B cell (primary cell): Measurements from ENCODE around the gene CHMP6. TPM values are rescaled to one million over a fixed set of nuclear protein-coding genes. Genes with fewer than 3 reads are reported as not detected.

Source experiments
- ATAC-seq: fragments of 200-7000 bp; cut with Tn5 transposase; one replicate; pipeline ENCODE4 v1.10.0; 2021; ENCODE audit warnings: low read depth, mild to moderate bottlenecking, moderate number of reproducible peaks, moderate library complexity
- CTCF ChIA-PET: fragments of 350-600 bp; sonication (Branson Sonifier 250); formaldehyde crosslinking; loops from one replicate; lab custom pipeline; 2021; ENCODE audit warnings: antibody characterized with exemption, inconsistent platforms; lab: Charles Lee
- POLR2A ChIA-PET: fragments of 350-600 bp; sonication (Branson Sonifier 250); formaldehyde crosslinking; loops from one replicate; lab custom pipeline; 2021; ENCODE audit warnings: antibody characterized with exemption; lab: Charles Lee
- DNase-seq: peaks from one replicate; pipeline ENCODE4 v3.0.0; 2013
- H2AFZ ChIP-seq: 2 replicates; pipeline ENCODE4 v1.6.1; 2012; ENCODE audit warnings: mild to moderate bottlenecking, low read depth, low read length; ENCODE audit not compliant: insufficient read depth, poor library complexity, severe bottlenecking
- H3K27ac ChIP-seq, 2 donors: 1 replicate in 1 of 2; 2 replicates in 1 of 2; pipeline ENCODE4 v1.5.1; 2012 to 2013; ENCODE audit warnings: low read length in 2 of 2, mild to moderate bottlenecking in 2 of 2, moderate library complexity in 1 of 2
- H3K27me3 ChIP-seq, 4 experiments: fragments of 200-600 bp in 1 of 4; sonication (generic) in 1 of 4; replicated peaks in 1 of 4; 1 replicate in 2 of 4; 2 replicates in 2 of 4; pipeline versions ENCODE4 v1.6.1 to v1.7.0; 2013 to 2016; ENCODE audit warnings: low read length in 3 of 4, mild to moderate bottlenecking in 2 of 4, mixed read lengths in 1 of 4, moderate library complexity in 1 of 4; ENCODE audit not compliant: insufficient read depth in 4 of 4, control insufficient read depth in 3 of 4; ENCODE audit errors: control extremely low read depth in 1 of 4
- H3K36me3 ChIP-seq, 2 experiments: replicated peaks in 1 of 2; 1 replicate in 1 of 2; 2 replicates in 1 of 2; pipeline versions ENCODE4 v1.6.1 to v1.7.1; 2013; ENCODE audit warnings: low read length in 1 of 2; ENCODE audit not compliant: insufficient read depth in 2 of 2, control insufficient read depth in 1 of 2; ENCODE audit errors: control extremely low read depth in 1 of 2, extremely low read depth in 1 of 2
- H3K4me1 ChIP-seq, 2 donors: fragments of 200-600 bp in 1 of 2; sonication (generic) in 1 of 2; 1 replicate in 1 of 2; 2 replicates in 1 of 2; pipeline versions ENCODE4 v1.5.1 to v1.6.1; 2013 to 2017; ENCODE audit warnings: low read length in 2 of 2; ENCODE audit not compliant: control insufficient read depth in 2 of 2, insufficient read depth in 2 of 2
- H3K4me2 ChIP-seq: replicated peaks from 2 replicates; pipeline ENCODE3; 2012; ENCODE audit warnings: mild to moderate bottlenecking, low read depth, low read length; ENCODE audit not compliant: poor library complexity, severe bottlenecking
- H3K4me3 ChIP-seq, 5 experiments: fragments of 200-600 bp in 1 of 5; sonication (generic) in 1 of 5; 1 replicate in 3 of 5; 2 replicates in 2 of 5; pipeline versions ENCODE4 v1.5.1 to v1.7.0; 2011 to 2016; ENCODE audit warnings: low read length in 4 of 5, mild to moderate bottlenecking in 4 of 5, low read depth in 2 of 5, control low read depth in 1 of 5, moderate library complexity in 1 of 5; ENCODE audit not compliant: insufficient read depth in 1 of 5; ENCODE audit errors: control extremely low read depth in 1 of 5, extremely low read depth in 1 of 5
- H3K79me2 ChIP-seq: fragments of 200-600 bp; sonication (generic); one replicate; pipeline ENCODE4 v1.6.0; 2016; ENCODE audit warnings: low read length; ENCODE audit not compliant: control insufficient read depth, insufficient read depth
- H3K9ac ChIP-seq: fragments of 200-600 bp; sonication (generic); 2 replicates; pipeline ENCODE4 v1.6.1; 2017; ENCODE audit warnings: mild to moderate bottlenecking, low read length, moderate library complexity
- H3K9me3 ChIP-seq, 3 donors: one replicate each; pipeline versions ENCODE4 v1.6.1 to v1.7.1; 2013; ENCODE audit warnings: low read length in 2 of 3; ENCODE audit not compliant: control insufficient read depth in 2 of 3, insufficient read depth in 1 of 3; ENCODE audit errors: control extremely low read depth in 1 of 3
- H4K20me1 ChIP-seq: 2 replicates; pipeline ENCODE4 v1.6.0; 2012; ENCODE audit warnings: mild to moderate bottlenecking, low read length; ENCODE audit not compliant: insufficient read depth, control insufficient read depth, poor library complexity, severe bottlenecking
- H3K27ac Mint-ChIP-seq: one replicate; pipeline ENCODE4 v1.8.0; 2021; ENCODE audit warnings: mixed read lengths
- H3K27me3 Mint-ChIP-seq: one replicate; pipeline ENCODE4 v1.8.0; 2021; ENCODE audit warnings: mixed read lengths
- H3K4me1 Mint-ChIP-seq: one replicate; pipeline ENCODE4 v1.8.0; 2021; ENCODE audit warnings: mixed read lengths
- H3K4me3 Mint-ChIP-seq: one replicate; pipeline ENCODE4 v1.8.0; 2021; ENCODE audit warnings: mixed read lengths
- H3K9me3 Mint-ChIP-seq: one replicate; pipeline ENCODE4 v1.8.0; 2022; ENCODE audit warnings: mixed read lengths; ENCODE audit not compliant: insufficient read depth
- CTCF ChIP-seq: fragments of 200-600 bp; IDR thresholded peaks from one replicate; pipeline ENCODE4 v1.8.0; 2022; ENCODE audit warnings: antibody characterized with exemption, mild to moderate bottlenecking
- EZH2 ChIP-seq: IDR thresholded peaks from 2 replicates; pipeline ENCODE4 v1.6.1; 2012; ENCODE audit warnings: borderline replicate concordance, low read depth, mild to moderate bottlenecking, moderate library complexity, low read length; ENCODE audit not compliant: insufficient read depth, poor library complexity, severe bottlenecking
- WGBS: methylation state at CpG from one replicate; pipeline ENCODE4 v1.1.5; 2013; ENCODE audit warnings: missing lambda C conversion rate; ENCODE audit not compliant: insufficient coverage; 5-methylcytosine and 5-hydroxymethylcytosine counted together
- intact Hi-C: fragments of 100-400 bp; cut with micrococcal nuclease; formaldehyde crosslinking; loops from one replicate; pipeline ENCODE4 v1.10.0; 2022
- polyA plus RNA-seq: library from polyadenylated mRNA; depleted of rRNA; stranded (reverse); fragments of >200 nt; gene quantifications from 2 replicates; pipeline ENCODE4 v1.2.3, GENCODE V29; 2012
- total RNA-seq, 2 donors: library from RNA; stranded (reverse); fragments of 120-200 nt in 1 of 2; gene quantifications; 1 replicate in 1 of 2; 2 replicates in 1 of 2; pipeline versions ENCODE4 v1.2.3 to v1.2.4, GENCODE V29; 2013 to 2022

The CHMP6 gene
- total and polyA plus RNA-seq, 2 donors (not counting 1 experiment from before 2014, with no cell fraction given), result 21.2 to 46.2 TPM

GRCh38 chr17:80964859-80965580 lies 26.6 kb upstream of the CHMP6 start:
- CTCF ChIA-PET, result interaction anchor here (0.9 kb wide), 1 partner anchor 21 kb away, joined by 3 read pairs; no protein-coding TSS in a partner anchor
- Histone ChIP-seq H4K20me1 (no peaks in the 10 kb centered on the region), H3K4me1 (peaks cover 15 to 19% of the 10 kb centered on the region in 2 donors), H2AFZ (no peak overlapping the region), H3K4me2 (no peak overlapping the region), H3K9me3 (no peaks in the 10 kb centered on the region), H3K79me2 (no peaks in the 10 kb centered on the region), H3K36me3 (peaks cover 0 to 2% of the 10 kb centered on the region in 2 experiments), H3K4me3 (no peak overlapping the region), H3K9ac (no peak overlapping the region), H3K27me3 (no peaks in the 10 kb centered on the region), H3K27ac (no peak overlapping the region)
- POLR2A ChIA-PET, result no interaction called here
- Mint-ChIP-seq H3K4me1 (peaks cover 5% of the 10 kb centered on the region), H3K27me3 (no peaks in the 10 kb centered on the region), H3K4me3 (no peak overlapping the region), H3K9me3 (no peaks in the 10 kb centered on the region), H3K27ac (no peak overlapping the region)
- no peak for TF ChIP-seq EZH2
- TF ChIP-seq CTCF, result no peak
- intact Hi-C loops, result no loop called here
- ATAC-seq (no peak), DNase-seq (no peak)
- 95% methylated on average over 34 of the region's 36 CpGs for WGBS

DNA sequence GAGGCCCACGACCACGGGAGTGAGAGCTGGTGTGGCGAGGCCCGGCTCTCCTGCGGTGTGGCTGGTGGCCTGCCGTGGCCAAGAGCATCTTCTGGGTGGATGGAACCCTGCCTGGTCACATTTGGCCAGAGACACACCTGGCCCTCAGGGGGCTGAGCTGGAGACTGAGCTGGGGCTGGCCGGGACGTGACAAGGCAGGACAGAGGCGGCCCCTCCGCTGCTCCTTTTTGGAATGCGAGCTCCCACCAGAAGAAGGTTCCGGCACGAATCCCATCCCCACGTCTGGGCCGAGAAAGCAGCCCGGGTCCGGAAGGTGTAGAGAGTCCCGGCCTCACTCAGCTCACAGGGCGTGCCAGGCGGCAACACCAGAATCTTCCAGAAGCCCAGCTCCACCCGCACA lies 26.0 kb upstream of the CHMP6 start:
- CTCF ChIA-PET, result no interaction called here

More for the DNA sequence above, 26.0 kb upstream of the CHMP6 start:
- H3K27me3 ChIP-seq, result peaks cover 0 to under 1% (median 0%) of the 10 kb centered on the region in 4 experiments
- H3K36me3 ChIP-seq, result peaks cover 0 to 2% of the 10 kb centered on the region in 2 experiments
- Mint-ChIP-seq H3K27ac (no peak overlapping the region), H3K4me1 (peaks cover 10% of the 10 kb centered on the region), H3K9me3 (no peaks in the 10 kb centered on the region), H3K4me3 (no peak overlapping the region), H3K27me3 (no peaks in the 10 kb centered on the region)
- DNase-seq (no peak), ATAC-seq (no peak)
- H3K9me3 ChIP-seq, result no peaks in the 10 kb centered on the region
- intact Hi-C loops, result no loop called here
- H4K20me1 ChIP-seq, result no peaks in the 10 kb centered on the region
- no peak overlapping the region for H2AFZ ChIP-seq
- no peak overlapping the region for H3K9ac ChIP-seq
- POLR2A ChIA-PET, result no interaction called here
- no peak overlapping the region for H3K4me3 ChIP-seq
- H3K79me2 ChIP-seq, result no peaks in the 10 kb centered on the region
- H3K4me1 ChIP-seq, result peaks cover 21 to 25% of the 10 kb centered on the region in 2 donors
- no peak overlapping the region for H3K4me2 ChIP-seq
- TF ChIP-seq CTCF, result no peak
- no peak for TF ChIP-seq EZH2
- H3K27ac ChIP-seq, result no peak overlapping the region
- WGBS, result 93% methylated on average over 20 of the region's 21 CpGs
